Stimulated activated naive CD8-positive, alpha-beta T cell treated with anti-CD3 and anti-CD28 coated beads, Interleukin-15, Interleukin-2, amounts not matched to agents 100 ng/mL and 50 ng/mL, for 24 hours (primary cell): Measurements from ENCODE around the gene IP6K2.

Experiments
- H3K27ac Mint-ChIP-seq: one replicate; pipeline ENCODE4 v1.8.0; 2021; ENCODE audit warnings: mild to moderate bottlenecking, mixed read lengths
- H3K27me3 Mint-ChIP-seq: one replicate; pipeline ENCODE4 v1.8.0; 2021; ENCODE audit warnings: mixed read lengths
- H3K36me3 Mint-ChIP-seq: one replicate; pipeline ENCODE4 v1.8.0; 2021; ENCODE audit warnings: low read depth, mixed read lengths
- H3K4me1 Mint-ChIP-seq: one replicate; pipeline ENCODE4 v1.8.0; 2021; ENCODE audit warnings: low read depth, mixed read lengths
- H3K4me3 Mint-ChIP-seq: one replicate; pipeline ENCODE4 v1.8.0; 2021; ENCODE audit warnings: mild to moderate bottlenecking, mixed read lengths
- H3K9me3 Mint-ChIP-seq: one replicate; pipeline ENCODE4 v1.8.0; 2021; ENCODE audit warnings: mixed read lengths

The IP6K2 gene

GRCh38 chr3:48707157-48707556 lies 9.9 kb downstream of the IP6K2 start:
- Mint-ChIP-seq H3K4me3 (no peak overlapping the region), H3K9me3 (no peaks in the 10 kb centered on the region), H3K36me3 (peaks cover 43% of the 10 kb centered on the region), H3K4me1 (peaks cover 55% of the 10 kb centered on the region), H3K27me3 (no peaks in the 10 kb centered on the region), H3K27ac (no peak overlapping the region)

GRCh38 chr3:48702320-48702920 lies 14.6 kb downstream of the IP6K2 start:
- Mint-ChIP-seq H3K27me3 (no peaks in the 10 kb centered on the region), H3K4me3 (no peak overlapping the region), H3K4me1 (peaks cover 36% of the 10 kb centered on the region), H3K9me3 (no peaks in the 10 kb centered on the region), H3K36me3 (peaks cover 37% of the 10 kb centered on the region), H3K27ac (no peak overlapping the region)

DNA sequence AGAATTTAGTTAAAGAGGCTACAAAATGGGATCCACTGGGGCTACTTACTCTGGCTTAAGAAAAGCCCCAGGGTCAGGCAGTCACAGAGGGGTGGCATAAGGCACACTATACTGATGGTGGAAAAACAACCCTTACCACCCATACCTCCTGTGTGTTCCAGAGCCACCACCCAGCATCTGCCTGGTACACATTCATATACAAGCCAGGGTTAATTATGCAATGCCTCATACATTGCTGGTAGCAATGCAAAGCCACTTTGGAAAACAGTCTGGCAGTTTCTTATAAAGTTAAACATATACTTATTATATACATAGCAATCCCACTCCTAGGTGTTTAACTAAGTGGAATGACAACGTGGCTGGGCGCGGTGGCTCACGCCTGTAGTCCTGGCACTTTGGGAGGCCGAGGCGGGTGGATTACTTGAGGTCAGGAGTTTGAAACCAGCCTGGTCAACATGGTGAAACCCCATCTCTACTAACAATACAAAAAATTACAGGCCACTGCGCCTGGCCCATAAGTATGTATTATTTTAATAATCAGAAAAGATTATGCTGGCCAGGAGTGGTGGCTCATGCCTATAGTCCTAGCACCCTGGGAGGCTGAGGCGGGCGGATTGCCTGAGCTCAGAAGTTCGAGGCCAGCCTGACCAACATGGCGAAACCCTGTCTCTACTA lies 16.2 kb downstream of the IP6K2 start:
- Mint-ChIP-seq H3K36me3 (peaks cover 40% of the 10 kb centered on the region), H3K4me3 (no peak overlapping the region), H3K27ac (no peak overlapping the region), H3K9me3 (no peaks in the 10 kb centered on the region), H3K4me1 (peaks cover 39% of the 10 kb centered on the region), H3K27me3 (no peaks in the 10 kb centered on the region)

DNA sequence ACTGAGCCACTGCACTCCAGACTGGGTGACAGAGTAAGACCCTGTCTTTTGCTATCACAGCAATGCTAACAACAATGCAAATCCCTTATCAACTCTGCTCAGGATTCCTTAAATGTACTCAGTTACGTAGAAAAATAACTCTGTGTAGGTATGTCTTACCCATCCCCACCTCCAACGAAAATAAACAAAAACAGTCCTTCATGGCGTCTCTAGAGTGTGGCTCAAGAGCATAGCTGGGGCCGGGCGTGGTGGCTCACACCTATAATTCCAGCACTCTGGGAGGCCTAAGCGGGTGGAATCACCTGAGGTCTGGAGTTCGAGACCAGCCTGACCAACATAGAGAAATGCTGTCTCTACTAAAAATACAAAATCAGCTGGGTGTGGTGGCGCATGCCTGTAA lies 18.1 kb downstream of the IP6K2 start:
- no peak overlapping the region for H3K4me3 Mint-ChIP-seq
- no peaks in the 10 kb centered on the region for H3K27me3 Mint-ChIP-seq
- H3K4me1 Mint-ChIP-seq, result peaks cover 32% of the 10 kb centered on the region
- H3K9me3 Mint-ChIP-seq, result no peaks in the 10 kb centered on the region
- H3K27ac Mint-ChIP-seq, result no peak overlapping the region
- H3K36me3 Mint-ChIP-seq, result peaks cover 44% of the 10 kb centered on the region

GRCh38 chr3:48697952-48698351 lies 19.1 kb downstream of the IP6K2 start:
- H3K27ac Mint-ChIP-seq, result no peak overlapping the region

DNA sequence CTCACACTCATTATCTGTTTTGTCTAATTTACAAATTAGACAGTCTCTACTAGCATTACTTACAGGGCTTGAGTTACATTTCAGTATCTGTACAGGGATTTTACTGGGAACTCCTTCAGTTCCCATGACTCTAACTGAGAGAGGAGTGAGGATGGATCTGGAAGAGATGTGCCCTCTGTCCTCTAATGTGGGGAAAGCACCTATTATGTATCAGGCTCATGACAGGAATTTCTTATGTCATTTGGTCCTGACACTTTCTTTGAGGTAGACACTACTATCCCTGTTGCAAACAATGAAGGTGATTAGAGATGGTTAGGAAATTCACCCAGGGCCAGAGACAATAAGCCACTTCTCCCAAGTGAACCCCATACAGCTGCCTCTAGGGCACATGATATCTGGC lies 20.4 kb downstream of the IP6K2 start:
- Mint-ChIP-seq H3K4me1 (peaks cover 21% of the 10 kb centered on the region), H3K27me3 (no peaks in the 10 kb centered on the region), H3K4me3 (no peak overlapping the region), H3K27ac (peak overlapping the region; percentile 26), H3K36me3 (peaks cover 54% of the 10 kb centered on the region), H3K9me3 (no peaks in the 10 kb centered on the region)

More at GRCh38 chr3:48697952-48698351, 19.1 kb downstream of the IP6K2 start:
- Mint-ChIP-seq H3K4me1 (peaks cover 29% of the 10 kb centered on the region), H3K36me3 (peaks cover 51% of the 10 kb centered on the region), H3K9me3 (no peaks in the 10 kb centered on the region), H3K27me3 (no peaks in the 10 kb centered on the region), H3K4me3 (no peak overlapping the region)

DNA sequence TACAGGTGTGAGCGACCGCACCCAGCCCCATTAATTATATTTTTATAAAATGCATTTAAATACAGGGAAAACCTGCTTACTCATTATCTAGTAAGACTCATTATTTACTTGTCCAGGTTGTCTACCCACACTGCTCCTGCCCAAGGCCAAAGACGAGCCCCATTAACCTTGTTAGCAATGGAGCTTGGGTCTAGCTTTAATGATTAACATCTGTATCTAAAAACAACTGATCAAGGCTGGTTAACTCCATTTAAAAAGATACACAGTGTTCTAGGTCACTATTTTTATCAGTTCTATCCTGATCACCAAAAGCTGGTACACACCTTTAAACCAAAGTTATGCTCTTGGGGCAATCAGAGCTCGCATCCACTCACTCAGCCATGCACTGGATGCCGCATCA lies 20.9 kb downstream of the IP6K2 start:
- no peaks in the 10 kb centered on the region for H3K27me3 Mint-ChIP-seq

GRCh38 chr3:48695393-48695753 lies 21.6 kb downstream of the IP6K2 start:
- Mint-ChIP-seq H3K4me1 (peaks cover 18% of the 10 kb centered on the region), H3K27me3 (no peaks in the 10 kb centered on the region), H3K36me3 (peaks cover 60% of the 10 kb centered on the region), H3K4me3 (no peak overlapping the region), H3K9me3 (no peaks in the 10 kb centered on the region), H3K27ac (no peak overlapping the region)

More for the DNA sequence above, 20.9 kb downstream of the IP6K2 start:
- Mint-ChIP-seq H3K9me3 (no peaks in the 10 kb centered on the region), H3K4me1 (peaks cover 21% of the 10 kb centered on the region), H3K27ac (peak overlapping the region; percentile 26), H3K36me3 (peaks cover 57% of the 10 kb centered on the region), H3K4me3 (no peak overlapping the region)

DNA sequence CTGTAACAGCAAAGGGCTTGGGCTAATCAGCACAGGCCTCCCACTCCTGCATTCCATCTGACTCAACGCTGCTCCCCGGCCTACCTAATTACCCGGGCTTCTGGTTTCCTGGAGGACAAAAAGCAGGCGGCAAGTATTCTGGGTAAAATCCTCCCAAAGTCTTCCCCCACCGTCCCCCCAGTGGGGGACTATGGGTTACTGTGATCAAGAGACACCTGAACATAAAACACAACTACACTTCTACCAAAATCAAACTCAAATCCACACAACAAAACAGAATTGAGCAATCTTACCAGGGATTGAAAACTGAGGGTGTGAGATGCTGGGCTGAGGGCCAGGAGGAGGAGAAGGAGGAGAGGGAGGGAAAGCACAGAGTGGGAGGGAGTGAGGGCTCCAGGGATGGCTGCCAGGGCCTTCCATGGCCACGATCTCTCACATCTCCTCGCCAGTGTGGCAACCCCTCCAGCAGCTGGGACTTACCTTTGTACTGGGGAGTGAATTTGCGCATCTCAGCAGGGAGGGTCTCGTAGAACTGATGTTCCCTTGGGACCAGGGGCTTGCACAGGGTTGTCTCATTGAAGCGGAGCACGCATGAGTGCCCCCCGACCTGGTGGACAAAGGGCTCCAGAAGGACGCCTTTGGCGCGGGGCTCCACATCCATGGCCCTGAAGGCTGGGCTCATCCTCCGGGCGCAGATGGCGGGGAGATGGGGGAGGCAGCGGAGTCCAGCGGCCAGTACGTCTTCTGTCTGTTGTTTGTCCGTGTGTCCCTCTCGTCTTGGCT lies 22.2 kb downstream of the IP6K2 start:
- Mint-ChIP-seq H3K9me3 (no peaks in the 10 kb centered on the region), H3K36me3 (peaks cover 59% of the 10 kb centered on the region), H3K4me3 (no peak overlapping the region), H3K27me3 (no peaks in the 10 kb centered on the region), H3K4me1 (peaks cover 16% of the 10 kb centered on the region), H3K27ac (peak overlapping the region; percentile 72)

DNA sequence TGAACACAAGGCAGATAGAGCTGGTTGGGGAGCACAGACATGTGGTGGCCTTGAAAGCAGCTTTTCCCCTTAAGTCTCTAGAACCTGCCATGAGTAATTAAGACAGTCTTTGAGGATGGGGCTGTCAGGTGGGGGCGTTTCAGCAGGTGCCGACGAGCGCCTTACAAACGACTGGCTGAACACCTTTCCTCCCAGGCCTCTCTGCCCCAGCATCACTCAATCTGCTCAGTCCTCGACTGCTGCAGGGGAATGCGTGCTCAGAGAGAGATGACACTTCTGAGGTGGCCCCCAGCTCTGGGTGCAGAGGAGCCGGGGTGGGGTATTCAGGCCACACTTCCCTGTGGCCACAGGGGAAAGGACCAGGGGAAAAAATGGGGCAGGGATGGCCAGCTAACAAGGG lies 23.2 kb downstream of the IP6K2 start:
- H3K36me3 Mint-ChIP-seq, result peaks cover 51% of the 10 kb centered on the region
- no peak overlapping the region for H3K27ac Mint-ChIP-seq
- no peaks in the 10 kb centered on the region for H3K27me3 Mint-ChIP-seq
- no peaks in the 10 kb centered on the region for H3K9me3 Mint-ChIP-seq
- peaks cover 14% of the 10 kb centered on the region for H3K4me1 Mint-ChIP-seq
- H3K4me3 Mint-ChIP-seq, result no peak overlapping the region

- Mint-ChIP-seq H3K36me3 (peaks cover 55% of the 10 kb centered on the region), H3K4me3 (no peak overlapping the region), H3K9me3 (no peaks in the 10 kb centered on the region), H3K27ac (no peak overlapping the region), H3K27me3 (no peaks in the 10 kb centered on the region), H3K4me1 (peaks cover 9% of the 10 kb centered on the region)
These were observed 24.5 kb downstream of the IP6K2 start for GRCh38 chr3:48692551-48692950.

- no peak overlapping the region for H3K27ac Mint-ChIP-seq
- H3K36me3 Mint-ChIP-seq, result peaks cover 54% of the 10 kb centered on the region
- no peak overlapping the region for H3K4me3 Mint-ChIP-seq
These were observed 26.1 kb downstream of the IP6K2 start for GRCh38 chr3:48690846-48691458.

GRCh38 chr3:48689384-48689783 lies 27.6 kb downstream of the IP6K2 start:
- H3K4me1 Mint-ChIP-seq, result peaks cover 13% of the 10 kb centered on the region
- H3K9me3 Mint-ChIP-seq, result no peaks in the 10 kb centered on the region
- no peak overlapping the region for H3K27ac Mint-ChIP-seq
- no peak overlapping the region for H3K4me3 Mint-ChIP-seq
- no peaks in the 10 kb centered on the region for H3K27me3 Mint-ChIP-seq
- peaks cover 43% of the 10 kb centered on the region for H3K36me3 Mint-ChIP-seq

More at GRCh38 chr3:48690846-48691458, 26.1 kb downstream of the IP6K2 start:
- no peaks in the 10 kb centered on the region for H3K27me3 Mint-ChIP-seq
- no peaks in the 10 kb centered on the region for H3K9me3 Mint-ChIP-seq
- peaks cover 7% of the 10 kb centered on the region for H3K4me1 Mint-ChIP-seq

DNA sequence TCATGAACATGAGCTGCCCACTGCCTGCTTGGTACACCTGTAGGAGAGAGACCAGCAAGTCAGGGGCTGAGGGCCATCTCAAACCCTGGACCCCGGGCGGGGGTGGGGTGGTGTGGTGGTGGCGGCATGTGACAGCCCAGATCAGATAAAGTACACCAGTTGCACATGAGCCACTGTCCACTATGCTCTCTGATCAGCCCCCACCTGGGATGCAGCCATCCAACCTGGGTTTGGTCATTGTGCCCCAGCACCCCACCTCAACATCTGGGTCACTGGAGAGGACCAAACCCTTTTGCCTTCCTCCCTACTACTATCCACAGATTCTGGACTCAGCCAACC lies 28.3 kb downstream of the IP6K2 start:
- Mint-ChIP-seq H3K27ac (no peak overlapping the region), H3K36me3 (peaks cover 41% of the 10 kb centered on the region), H3K27me3 (no peaks in the 10 kb centered on the region), H3K4me1 (peaks cover 18% of the 10 kb centered on the region), H3K9me3 (no peaks in the 10 kb centered on the region), H3K4me3 (no peak overlapping the region)
